GM10266 (cell line): ENCODE results near the gene POLR3A.

Experiments used
- DNase-seq: peaks from one replicate; pipeline ENCODE4 v3.0.0; 2012; ENCODE audit errors: extremely low spot score
- TF ChIP-seq, protein P1 (sequence below): IDR thresholded peaks from 2 replicates; pipeline ENCODE4 v1.5.1; 2012; ENCODE audit warnings: mild to moderate bottlenecking, low read depth; ENCODE audit not compliant: control insufficient read depth, insufficient read depth; ENCODE audit errors: missing control alignments

The POLR3A gene

GRCh38 chr10:78033637-78034470 lies 4.5 kb upstream of the POLR3A start, which contains the start of gene RPS24:
RPS24 (plus strand) TSS chr10:78033863; CDS start chr10:78033902, 39 bp downstream.
- DNase-seq: peak; percentile 87
- TF ChIP-seq, protein P1, sequence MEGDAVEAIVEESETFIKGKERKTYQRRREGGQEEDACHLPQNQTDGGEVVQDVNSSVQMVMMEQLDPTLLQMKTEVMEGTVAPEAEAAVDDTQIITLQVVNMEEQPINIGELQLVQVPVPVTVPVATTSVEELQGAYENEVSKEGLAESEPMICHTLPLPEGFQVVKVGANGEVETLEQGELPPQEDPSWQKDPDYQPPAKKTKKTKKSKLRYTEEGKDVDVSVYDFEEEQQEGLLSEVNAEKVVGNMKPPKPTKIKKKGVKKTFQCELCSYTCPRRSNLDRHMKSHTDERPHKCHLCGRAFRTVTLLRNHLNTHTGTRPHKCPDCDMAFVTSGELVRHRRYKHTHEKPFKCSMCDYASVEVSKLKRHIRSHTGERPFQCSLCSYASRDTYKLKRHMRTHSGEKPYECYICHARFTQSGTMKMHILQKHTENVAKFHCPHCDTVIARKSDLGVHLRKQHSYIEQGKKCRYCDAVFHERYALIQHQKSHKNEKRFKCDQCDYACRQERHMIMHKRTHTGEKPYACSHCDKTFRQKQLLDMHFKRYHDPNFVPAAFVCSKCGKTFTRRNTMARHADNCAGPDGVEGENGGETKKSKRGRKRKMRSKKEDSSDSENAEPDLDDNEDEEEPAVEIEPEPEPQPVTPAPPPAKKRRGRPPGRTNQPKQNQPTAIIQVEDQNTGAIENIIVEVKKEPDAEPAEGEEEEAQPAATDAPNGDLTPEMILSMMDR: no peak

GRCh38 chr10:78033387-78033636 lies 4.0 kb upstream of the POLR3A start:
- no peak for DNase-seq
- TF ChIP-seq, protein P1: no peak

DNA sequence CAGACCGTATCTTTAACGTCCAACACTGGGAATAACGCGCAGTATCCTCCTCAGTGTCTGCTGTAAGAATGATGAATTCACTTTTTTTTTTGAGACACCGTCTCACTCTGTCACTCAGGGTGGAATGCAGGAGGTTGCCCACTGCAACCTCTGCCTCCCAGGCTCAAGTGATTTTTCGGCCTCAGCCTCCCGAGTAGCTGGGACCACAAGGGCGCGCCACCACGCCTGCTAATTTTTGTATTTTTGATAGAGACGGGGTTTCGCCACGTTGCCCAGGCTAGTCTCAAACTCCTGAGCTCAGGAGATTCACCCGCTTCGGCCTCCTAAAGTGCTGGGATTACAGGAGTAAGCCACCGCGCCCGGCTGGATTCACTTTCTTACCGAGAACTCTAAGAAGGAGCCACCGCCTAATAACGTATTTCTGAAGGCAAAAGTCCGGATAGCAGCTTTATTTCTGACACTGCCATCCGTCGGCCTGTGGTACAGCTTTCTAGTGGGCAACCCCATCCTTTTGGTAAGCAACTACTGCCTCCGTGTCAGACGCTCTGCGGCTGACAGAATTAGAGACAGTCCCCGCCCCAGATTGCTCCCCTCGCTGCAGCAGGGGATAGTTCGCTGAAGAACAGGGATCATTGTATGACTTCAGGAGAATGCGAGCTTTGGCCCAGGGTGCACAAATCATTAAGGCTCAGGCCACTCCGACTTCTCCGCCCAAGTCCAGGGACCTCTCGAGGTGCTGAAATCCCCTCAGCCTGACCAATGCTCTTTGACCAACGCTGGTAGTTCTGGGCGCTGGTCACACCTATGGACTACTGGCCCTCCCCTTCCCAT lies 662 bp downstream of the POLR3A start:
- no peak for DNase-seq
- TF ChIP-seq, protein P1: no peak

DNA sequence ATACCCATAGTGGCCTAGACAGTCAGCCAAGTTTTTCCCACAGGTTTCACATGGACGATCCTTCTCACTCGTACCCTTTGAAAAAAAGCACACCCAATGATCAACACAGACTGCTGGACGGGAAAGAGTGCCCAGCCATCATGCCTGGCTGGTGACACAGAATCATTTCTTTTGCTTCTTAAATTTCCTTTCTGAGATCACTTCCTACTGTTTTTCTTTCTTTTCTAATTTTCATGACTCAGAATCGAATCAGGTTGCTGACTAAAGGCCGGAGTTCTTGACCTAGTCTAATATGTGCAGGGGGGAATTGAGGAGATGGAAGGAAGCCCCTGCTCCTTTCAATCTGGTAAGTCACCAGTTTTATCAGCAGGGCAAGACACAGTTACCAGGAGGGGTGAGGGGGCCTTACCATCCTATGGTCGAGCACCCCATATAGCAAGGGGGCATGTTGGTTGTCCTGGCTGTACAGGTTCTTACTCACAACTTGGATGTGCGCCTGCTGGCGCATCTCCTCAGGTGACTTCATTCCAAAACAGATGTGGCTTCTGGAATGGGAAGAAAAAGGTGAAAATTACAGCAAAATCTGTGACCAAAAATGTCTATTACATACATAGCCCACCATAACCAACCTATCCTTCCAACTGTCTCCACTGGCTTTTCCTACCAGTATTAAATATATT lies 3.5 kb downstream of the POLR3A start:
- TF ChIP-seq, protein P1: no peak
- DNase-seq: no peak

DNA sequence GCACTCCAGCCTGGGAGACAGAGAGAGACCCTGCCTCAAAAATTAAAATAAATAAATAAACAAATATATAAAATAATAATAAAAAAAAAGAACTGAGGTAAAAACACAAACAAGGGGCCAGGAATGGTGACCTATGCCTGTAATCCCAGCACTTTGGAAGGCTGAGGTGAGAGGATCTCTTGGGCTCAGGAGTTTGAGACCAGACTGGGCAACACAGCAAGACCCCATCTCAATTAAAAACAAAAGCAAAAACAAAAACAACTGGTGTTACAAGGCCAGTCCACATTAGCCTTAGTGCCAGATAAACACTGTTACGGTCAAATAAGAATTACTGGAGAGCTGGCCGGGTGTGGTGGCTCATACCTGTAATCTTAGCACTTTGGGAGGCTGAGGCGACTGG lies 5.6 kb downstream of the POLR3A start:
- TF ChIP-seq, protein P1: no peak
- DNase-seq: no peak

- DNase-seq: no peak
- TF ChIP-seq, protein P1: no peak
These were observed 8.1 kb downstream of the POLR3A start for GRCh38 chr10:78021201-78021600.
